ENCODE results near the gene ENGASE.

The ENGASE gene

GRCh38 chr17:79092567-79092966 lies 17.9 kb downstream of the ENGASE start:
- DNase-seq (ENCODE audit: low spot score) = no peak

GRCh38 chr17:79093270-79093669 lies 18.6 kb downstream of the ENGASE start:
- DNase-seq (ENCODE audit: low spot score) = no peak

GRCh38 chr17:79094261-79094660 lies 19.6 kb downstream of the ENGASE start:
- no peak for DNase-seq (ENCODE audit: low spot score)

- DNase-seq (ENCODE audit: low spot score) = no peak
Measured at GRCh38 chr17:79095345-79096055, 20.9 kb downstream of the ENGASE start.

- DNase-seq (ENCODE audit: low spot score) = no peak
Measured at GRCh38 chr17:79096477-79096876, 21.9 kb downstream of the ENGASE start.

GRCh38 chr17:79097226-79098055 lies 22.8 kb downstream of the ENGASE start:
- DNase-seq (ENCODE audit: low spot score) = peak; percentile 83

GRCh38 chr17:79098282-79098867 lies 23.8 kb downstream of the ENGASE start:
- DNase-seq (ENCODE audit: low spot score) = no peak

- DNase-seq (ENCODE audit: low spot score) = no peak
Measured at GRCh38 chr17:79100405-79100804, 25.8 kb downstream of the ENGASE start.

GRCh38 chr17:79101111-79101673 lies 26.6 kb downstream of the ENGASE start:
- DNase-seq (ENCODE audit: low spot score) = no peak

GRCh38 chr17:79102214-79102613 lies 27.6 kb downstream of the ENGASE start:
- no peak for DNase-seq (ENCODE audit: low spot score)

GRCh38 chr17:79104898-79105600 lies 30.4 kb downstream of the ENGASE start:
- no peak for DNase-seq (ENCODE audit: low spot score)

- no peak for DNase-seq (ENCODE audit: low spot score)
Measured at GRCh38 chr17:79105937-79106336, 31.3 kb downstream of the ENGASE start.

GRCh38 chr17:79106958-79107357 lies 32.3 kb downstream of the ENGASE start:
- DNase-seq (ENCODE audit: low spot score) = no peak

GRCh38 chr17:79107499-79108231 lies 33.0 kb downstream of the ENGASE start:
- no peak for DNase-seq (ENCODE audit: low spot score)

- DNase-seq (ENCODE audit: low spot score) = no peak
Measured at GRCh38 chr17:79108232-79108850, 33.7 kb downstream of the ENGASE start.

- DNase-seq (ENCODE audit: low spot score) = no peak
Measured at GRCh38 chr17:79108870-79109269, 34.2 kb downstream of the ENGASE start.

GRCh38 chr17:79109584-79109983 lies 35.0 kb downstream of the ENGASE start:
- peak; percentile 84 for DNase-seq (ENCODE audit: low spot score)

- no peak for DNase-seq (ENCODE audit: low spot score)
Measured at GRCh38 chr17:79111097-79111496, 36.5 kb downstream of the ENGASE start.

- DNase-seq (ENCODE audit: low spot score) = no peak
Measured at GRCh38 chr17:79112471-79112870, 37.8 kb downstream of the ENGASE start.

GRCh38 chr17:79113699-79114457 lies 39.3 kb downstream of the ENGASE start:
- no peak for DNase-seq (ENCODE audit: low spot score)

Data from iPS-NIHi11 (cell line).